Spleen (tissue), 11 donors: ENCODE results near the gene DAD1. TPM values are rescaled to one million over a fixed set of nuclear protein-coding genes. Genes with fewer than 3 reads are reported as not detected.

Experiments used
- DNase-seq: peaks from one replicate; pipeline ENCODE4 v3.0.0-alpha.2; 2020
- H3K27ac ChIP-seq, 8 donors: fragments of 200-600 bp; sonication (generic) in 7 of 8; 1 replicate in 4 of 8; 2 replicates in 4 of 8; pipeline versions ENCODE4 v1.5.0 to v1.8.0; 2016 to 2021; ENCODE audit warnings: inconsistent platforms in 4 of 8, mild to moderate bottlenecking in 4 of 8, moderate library complexity in 1 of 8
- H3K27me3 ChIP-seq, 7 donors: fragments of 200-600 bp; sonication (generic) in 6 of 7; replicated peaks in 1 of 7; 1 replicate in 4 of 7; 2 replicates in 3 of 7; pipeline versions ENCODE4 v1.5.0 to v1.8.0; 2016 to 2021; ENCODE audit warnings: inconsistent platforms in 3 of 7, mild to moderate bottlenecking in 1 of 7
- H3K36me3 ChIP-seq, 6 donors: fragments of 200-600 bp; sonication (generic) in 5 of 6; 1 replicate in 4 of 6; 2 replicates in 2 of 6; pipeline versions ENCODE4 v1.5.0 to v1.8.0; 2016 to 2021; ENCODE audit warnings: inconsistent platforms in 2 of 6
- H3K4me1 ChIP-seq, 6 donors: fragments of 200-600 bp; sonication (generic) in 5 of 6; 1 replicate in 3 of 6; 2 replicates in 3 of 6; pipeline versions ENCODE4 v1.5.0 to v1.8.0; 2016 to 2021; ENCODE audit warnings: inconsistent platforms in 3 of 6
- H3K4me3 ChIP-seq, 8 donors: fragments of 200-600 bp; sonication (generic) in 7 of 8; 1 replicate in 4 of 8; 2 replicates in 4 of 8; pipeline versions ENCODE4 v1.5.0 to v1.8.0; 2016 to 2021; ENCODE audit warnings: inconsistent platforms in 4 of 8, mild to moderate bottlenecking in 4 of 8, moderate library complexity in 2 of 8
- H3K9me3 ChIP-seq, 8 donors: fragments of 200-600 bp; sonication (generic) in 7 of 8; 1 replicate in 4 of 8; 2 replicates in 4 of 8; pipeline versions ENCODE4 v1.5.0 to v1.8.0; 2016 to 2021; ENCODE audit warnings: inconsistent platforms in 4 of 8
- POLR2A ChIP-seq, 3 donors: fragments of 450-650 bp; IDR thresholded peaks; one replicate each; pipeline ENCODE4 v1.5.1; 2017; ENCODE audit warnings: antibody characterized with exemption in 3 of 3, mild to moderate bottlenecking in 1 of 3
- POLR2AphosphoS5 ChIP-seq, 3 donors: sonication (generic); formaldehyde crosslinking; IDR thresholded peaks; one replicate each; pipeline ENCODE4 v1.5.1; 2017; ENCODE audit warnings: antibody characterized with exemption in 3 of 3
- WGBS, 5 donors: extraction: QIAGEN DNeasy Blood & Tissue Kit in 3 of 5; methylation state at CpG; one replicate each; pipeline versions ENCODE4 v1.1.5 to v1.1.7; 2013 to 2018; 5-methylcytosine and 5-hydroxymethylcytosine counted together
- intact Hi-C: fragments of 100-400 bp; cut with DNase I; formaldehyde crosslinking; loops from one replicate; pipeline ENCODE4 v1.15.0; 2023; ENCODE audit warnings: low total_unique reads
- polyA plus RNA-seq, 3 donors: library from polyadenylated mRNA; stranded (reverse); fragments of 200-250 nt; gene quantifications; one replicate each; pipeline ENCODE4 v1.2.1, GENCODE V29; 2013
- total RNA-seq, 7 donors: library from RNA; depleted of rRNA in 3 of 7; stranded (reverse); fragments of >200 nt in 3 of 7; fragmentation: NEBNext Ultra II Directional in 4 of 7; extraction: Animal tissue kit (Norgen Biotek cat#: 25700) in 4 of 7; gene quantifications; one replicate each; pipeline versions ENCODE4 v1.1.0 to v1.2.1, GENCODE V29; 2016 to 2021
- TF ChIP-seq, protein P1 (sequence below), 11 experiments: fragments of 200-600 bp in 7 of 11; fragments of 450-650 bp in 4 of 11; sonication (generic) in 4 of 11; IDR thresholded peaks in 8 of 11; conservative IDR thresholded peaks in 3 of 11; 1 replicate in 7 of 11; 2 replicates in 4 of 11; pipeline versions ENCODE4 v1.4.0 to v1.8.0; 2016 to 2021; ENCODE audit warnings: antibody characterized with exemption in 11 of 11, inconsistent platforms in 4 of 11, mild to moderate bottlenecking in 1 of 11
- donor health status: healthy with polysubstance abuse.
- donor health status: DM: no; HTN: no; CAD: no; lungs with moderate emphysema.
- donor health status: DM: no; HTN: no; CAD: no.
- donor health status: Bipolar disorder and iron deficiency.
- donor health status: healthy.
- donor health status: DM: no; HTN: no; CAD: no.
- donor health status: DM: yes; HTN: yes; CAD: no.

Gene DAD1
- total and polyA plus RNA-seq, 10 donors, result 102 to 176 (median 129) TPM

GRCh38 chr14:22613106-22613695 is 24.2 kb upstream of the DAD1 start:
- H3K4me1 ChIP-seq, result no peaks in the 10 kb centered on the region
- no peak overlapping the region for H3K4me3 ChIP-seq
- intact Hi-C loops, result no loop called here
- no peaks in the 10 kb centered on the region for H3K27me3 ChIP-seq
- no peak for DNase-seq
- H3K36me3 ChIP-seq, result peaks cover 0 to 49% (median 39%) of the 10 kb centered on the region in 6 donors
- H3K27ac ChIP-seq, result no peak overlapping the region
- H3K9me3 ChIP-seq, result peaks cover 0 to 3% (median 1%) of the 10 kb centered on the region in 8 donors
- WGBS, 5 donors, result 43 to 56% (median 46%) methylated on average over 2 of the region's 2 CpGs
- TF ChIP-seq, protein P1, sequence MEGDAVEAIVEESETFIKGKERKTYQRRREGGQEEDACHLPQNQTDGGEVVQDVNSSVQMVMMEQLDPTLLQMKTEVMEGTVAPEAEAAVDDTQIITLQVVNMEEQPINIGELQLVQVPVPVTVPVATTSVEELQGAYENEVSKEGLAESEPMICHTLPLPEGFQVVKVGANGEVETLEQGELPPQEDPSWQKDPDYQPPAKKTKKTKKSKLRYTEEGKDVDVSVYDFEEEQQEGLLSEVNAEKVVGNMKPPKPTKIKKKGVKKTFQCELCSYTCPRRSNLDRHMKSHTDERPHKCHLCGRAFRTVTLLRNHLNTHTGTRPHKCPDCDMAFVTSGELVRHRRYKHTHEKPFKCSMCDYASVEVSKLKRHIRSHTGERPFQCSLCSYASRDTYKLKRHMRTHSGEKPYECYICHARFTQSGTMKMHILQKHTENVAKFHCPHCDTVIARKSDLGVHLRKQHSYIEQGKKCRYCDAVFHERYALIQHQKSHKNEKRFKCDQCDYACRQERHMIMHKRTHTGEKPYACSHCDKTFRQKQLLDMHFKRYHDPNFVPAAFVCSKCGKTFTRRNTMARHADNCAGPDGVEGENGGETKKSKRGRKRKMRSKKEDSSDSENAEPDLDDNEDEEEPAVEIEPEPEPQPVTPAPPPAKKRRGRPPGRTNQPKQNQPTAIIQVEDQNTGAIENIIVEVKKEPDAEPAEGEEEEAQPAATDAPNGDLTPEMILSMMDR (IDR thresholded peaks at IDR 0.05 in 8 of 11, conservative IDR thresholded peaks at IDR 0.05 in 3 of 11), result no peak
- TF ChIP-seq POLR2AphosphoS5 (IDR thresholded peaks at IDR 0.05) (no peak), POLR2A (IDR thresholded peaks at IDR 0.05) (no peak)

DNA sequence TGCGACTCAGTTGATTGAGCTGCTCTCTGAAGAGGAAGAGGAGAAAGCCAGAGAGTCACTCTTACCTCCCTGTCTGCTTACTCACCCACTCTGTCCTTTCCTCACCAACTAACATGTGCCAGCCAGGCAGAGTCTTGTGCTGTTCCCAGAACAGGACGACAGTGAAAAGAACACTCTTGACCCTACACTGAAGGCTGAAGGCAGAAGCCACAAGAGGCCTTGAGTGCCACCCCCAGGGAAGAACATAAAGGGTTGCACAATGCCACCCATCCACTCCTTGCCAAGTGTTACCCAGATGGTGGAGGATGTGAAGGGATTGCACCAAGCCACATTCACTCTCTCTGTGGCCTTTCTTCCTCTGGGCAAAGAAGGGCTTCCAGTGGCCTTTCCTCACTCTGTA is 21.9 kb upstream of the DAD1 start:
- Histone ChIP-seq H3K27ac (no peak overlapping the region), H3K27me3 (no peaks in the 10 kb centered on the region), H3K4me1 (no peaks in the 10 kb centered on the region), H3K9me3 (peaks cover 0 to 3% (median 1%) of the 10 kb centered on the region in 8 donors), H3K4me3 (no peak overlapping the region), H3K36me3 (peaks cover 2 to 72% (median 60%) of the 10 kb centered on the region in 6 donors)
- WGBS, 5 donors, result 78 to 100% (median 88%) methylated on average over 2 of the region's 2 CpGs
- intact Hi-C loops, result no loop called here
- no peak for TF ChIP-seq POLR2A (IDR thresholded peaks at IDR 0.05)
- TF ChIP-seq, protein P1 (IDR thresholded peaks at IDR 0.05 in 8 of 11, conservative IDR thresholded peaks at IDR 0.05 in 3 of 11), result no peak
- no peak for TF ChIP-seq POLR2AphosphoS5 (IDR thresholded peaks at IDR 0.05)
- no peak for DNase-seq

- no peak overlapping the region for H3K27ac ChIP-seq
- H3K4me1 ChIP-seq, result no peaks in the 10 kb centered on the region
- no peak overlapping the region for H3K4me3 ChIP-seq
- intact Hi-C loops, result no loop called here
- H3K9me3 ChIP-seq, result no peaks in the 10 kb centered on the region
- peaks cover 2 to 100% (median 92%) of the 10 kb centered on the region in 6 donors for H3K36me3 ChIP-seq
- no peak for DNase-seq
- TF ChIP-seq POLR2AphosphoS5 (IDR thresholded peaks at IDR 0.05) (no peak), POLR2A (IDR thresholded peaks at IDR 0.05) (no peak)
- TF ChIP-seq, protein P1 (IDR thresholded peaks at IDR 0.05 in 8 of 11, conservative IDR thresholded peaks at IDR 0.05 in 3 of 11), result no peak
- WGBS, 5 donors, result 75 to 97% (median 91%) methylated on average over 1 to 3 of the region's 3 CpGs
- no peaks in the 10 kb centered on the region for H3K27me3 ChIP-seq
These were observed 18.3 kb upstream of the DAD1 start for GRCh38 chr14:22607291-22607690.

DNA sequence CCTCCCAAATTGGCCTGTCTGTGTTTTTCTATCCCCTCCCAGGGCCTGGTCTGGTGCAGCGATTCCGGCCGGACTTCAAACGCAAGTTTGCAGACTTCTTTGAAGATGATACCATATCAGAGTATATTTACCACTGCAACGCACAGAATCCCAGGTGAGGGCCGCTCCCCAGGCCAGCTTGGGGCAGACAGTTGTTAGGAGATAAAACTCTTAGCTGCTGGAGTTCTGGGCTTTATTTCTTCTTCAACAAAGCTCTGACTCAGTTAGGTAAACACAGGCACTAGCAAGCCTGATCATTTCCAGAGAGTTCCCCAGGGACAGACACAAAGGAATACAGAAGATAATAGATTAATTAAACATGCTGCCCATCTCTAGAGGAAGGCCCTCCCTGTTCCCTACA is 17.4 kb upstream of the DAD1 start:
- 94 to 99% (median 97%) methylated on average over 6 of the region's 6 CpGs for WGBS, 5 donors
- intact Hi-C loops, result no loop called here
- H3K27me3 ChIP-seq, result no peaks in the 10 kb centered on the region
- no peak for TF ChIP-seq POLR2AphosphoS5 (IDR thresholded peaks at IDR 0.05)
- no peak for TF ChIP-seq POLR2A (IDR thresholded peaks at IDR 0.05)
- TF ChIP-seq, protein P1 (IDR thresholded peaks at IDR 0.05 in 8 of 11, conservative IDR thresholded peaks at IDR 0.05 in 3 of 11), result no peak
- peaks cover 2 to 100% (median 95%) of the 10 kb centered on the region in 6 donors for H3K36me3 ChIP-seq
- no peak overlapping the region for H3K27ac ChIP-seq
- no peaks in the 10 kb centered on the region for H3K9me3 ChIP-seq
- DNase-seq, result no peak
- H3K4me1 ChIP-seq, result peaks cover 0 to 9% (median 3%) of the 10 kb centered on the region in 6 donors
- no peak overlapping the region for H3K4me3 ChIP-seq
